ENCODE data around the gene CYLD. TPM values are rescaled to one million over a fixed set of nuclear protein-coding genes. Genes with fewer than 3 reads are reported as not detected.

Gene CYLD
- total and polyA plus RNA-seq, 10 of the 15 experiments (the other 5 are each of a cell fraction or from before 2014, with no cell fraction given), result 19.2 to 106 (median 46.1) TPM

DNA sequence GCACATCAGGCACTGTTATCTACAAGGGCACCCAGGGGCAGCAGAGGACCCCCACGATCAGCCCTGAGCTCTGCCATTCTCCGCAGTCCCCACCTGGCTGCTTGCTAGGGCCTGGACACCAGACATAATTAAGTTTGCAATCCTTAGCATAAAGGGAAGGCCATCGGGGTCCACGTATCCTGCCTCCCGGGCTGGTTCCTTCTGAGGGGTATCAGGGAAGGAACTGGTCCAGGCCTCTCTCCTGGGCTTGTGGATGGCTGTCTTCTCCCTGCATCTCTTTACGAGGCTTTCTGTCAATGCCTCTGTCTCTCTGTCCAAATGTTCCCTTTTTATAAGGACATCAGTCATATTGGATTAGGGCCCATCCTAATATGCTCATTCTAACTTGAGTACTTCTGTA, 77.8 kb downstream of the CYLD start:
- intact Hi-C loops (cut with micrococcal nuclease; ENCODE audit: unreplicated experiment), result no loop called here
- ATAC-seq, result no peak
- no peak for FAIRE-seq

GRCh38 chr16:50820225-50820624, 78.3 kb downstream of the CYLD start:
- in situ Hi-C loops (cut with MboI), result no loop called here
- ChIA-PET POLR2A (no interaction called here), CTCF (no interaction called here), RAD21 (ENCODE audit: unreplicated experiment) (no interaction called here), SMC1A (ENCODE audit: uncharacterized antibody, unreplicated experiment) (no interaction called here)
- FAIRE-seq (no peak), DNase-seq (ENCODE audit: low read depth, low spot score) (no peak), ATAC-seq (no peak)
- 30% methylated on average over 5 of the region's 5 CpGs for WGBS (ENCODE audit: insufficient coverage, insufficient replicate concordance, low lambda C conversion rate, missing lambda C conversion rate)
- H4K20me1 ChIP-seq (ENCODE audit: control insufficient read depth, insufficient read depth), result no peaks in the 10 kb centered on the region
- no peak overlapping the region for H3K27ac ChIP-seq (ENCODE audit: control insufficient read depth, insufficient read depth)
- no peaks in the 10 kb centered on the region; the same call in 2 of the 3 replicates for H3K9me3 ChIP-seq (replicated peaks; ENCODE audit: control insufficient read depth, insufficient read depth, low read length)
- no peak for TF ChIP-seq ZNF217 (IDR thresholded peaks at IDR 0.05)
- TF ChIP-seq LARP7 (IDR thresholded peaks at IDR 0.05), result no peak
- TF ChIP-seq NFYB (IDR thresholded peaks at IDR 0.05; ENCODE audit: insufficient read depth, low read depth, low read length), result no peak
- no peak for TF ChIP-seq ATF3 (IDR thresholded peaks at IDR 0.05; ENCODE audit: borderline replicate concordance, extremely low read depth, low read depth, low read length)
- TF ChIP-seq TARDBP (IDR thresholded peaks at IDR 0.05; ENCODE audit: borderline replicate concordance), result no peak
- TF ChIP-seq CBX5 (IDR thresholded peaks at IDR 0.05; ENCODE audit: low read depth), result no peak
- TF ChIP-seq, protein P1, sequence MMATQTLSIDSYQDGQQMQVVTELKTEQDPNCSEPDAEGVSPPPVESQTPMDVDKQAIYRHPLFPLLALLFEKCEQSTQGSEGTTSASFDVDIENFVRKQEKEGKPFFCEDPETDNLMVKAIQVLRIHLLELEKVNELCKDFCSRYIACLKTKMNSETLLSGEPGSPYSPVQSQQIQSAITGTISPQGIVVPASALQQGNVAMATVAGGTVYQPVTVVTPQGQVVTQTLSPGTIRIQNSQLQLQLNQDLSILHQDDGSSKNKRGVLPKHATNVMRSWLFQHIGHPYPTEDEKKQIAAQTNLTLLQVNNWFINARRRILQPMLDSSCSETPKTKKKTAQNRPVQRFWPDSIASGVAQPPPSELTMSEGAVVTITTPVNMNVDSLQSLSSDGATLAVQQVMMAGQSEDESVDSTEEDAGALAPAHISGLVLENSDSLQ (IDR thresholded peaks at IDR 0.05), result no peak
- no peak for TF ChIP-seq CREM (IDR thresholded peaks at IDR 0.05; ENCODE audit: low read depth)
- no peak for TF ChIP-seq YY1 (IDR thresholded peaks at IDR 0.05; ENCODE audit: low read depth, low read length)
- TF ChIP-seq NKRF (conservative IDR thresholded peaks at IDR 0.05), result no peak
- no peak for TF ChIP-seq MYB (IDR thresholded peaks at IDR 0.05; ENCODE audit: borderline replicate concordance, low read depth, low read length)
- no peak for TF ChIP-seq E4F1 (IDR thresholded peaks at IDR 0.05; ENCODE audit: borderline replicate concordance, partially characterized antibody)
- no peaks in the 10 kb centered on the region for H3K79me2 ChIP-seq (ENCODE audit: control insufficient read depth, insufficient read depth, low read length)
- intact Hi-C loops (cut with micrococcal nuclease; ENCODE audit: unreplicated experiment), result no loop called here
- no peak overlapping the region for H3K9ac ChIP-seq (ENCODE audit: control insufficient read depth, insufficient read depth, low read length)
- H2AFZ ChIP-seq (ENCODE audit: control insufficient read depth, low read depth, low read length), result no peak overlapping the region
- H3K4me2 ChIP-seq (ENCODE audit: control insufficient read depth, insufficient read depth), result no peak overlapping the region
- H3K4me3 ChIP-seq, result no peak overlapping the region
- BruUV-seq (replicated peaks), result no TSS peak
- H3K27me3 ChIP-seq (replicated peaks in 1 of 2; ENCODE audit: control insufficient read depth in 2 of 2, insufficient read depth in 2 of 2, low read length in 1 of 2), result peaks cover 0 to 2% of the 10 kb centered on the region in 2 experiments; a peak in 1 of 4 replicates
- no peaks in the 10 kb centered on the region for H3K36me3 ChIP-seq (ENCODE audit: control insufficient read depth in 2 of 2, insufficient read depth in 2 of 2, low read length in 1 of 2)
- no peaks in the 10 kb centered on the region for H3K4me1 ChIP-seq (ENCODE audit: control insufficient read depth, insufficient read depth, low read length)

More for the DNA sequence above, 77.8 kb downstream of the CYLD start:
- DNase-seq (ENCODE audit: low read depth, low spot score), result no peak
- ChIA-PET POLR2A (no interaction called here), RAD21 (ENCODE audit: unreplicated experiment) (no interaction called here), CTCF (no interaction called here), SMC1A (ENCODE audit: uncharacterized antibody, unreplicated experiment) (no interaction called here)
- Histone ChIP-seq H3K4me3 (no peak overlapping the region), H4K20me1 (ENCODE audit: control insufficient read depth, insufficient read depth) (no peaks in the 10 kb centered on the region), H3K4me2 (ENCODE audit: control insufficient read depth, insufficient read depth) (no peak overlapping the region), H3K36me3 (ENCODE audit: control insufficient read depth in 2 of 2, insufficient read depth in 2 of 2, low read length in 1 of 2) (no peaks in the 10 kb centered on the region), H3K9me3 (replicated peaks; ENCODE audit: control insufficient read depth, insufficient read depth, low read length) (no peaks in the 10 kb centered on the region), H3K9ac (ENCODE audit: control insufficient read depth, insufficient read depth, low read length) (no peak overlapping the region), H3K79me2 (ENCODE audit: control insufficient read depth, insufficient read depth, low read length) (no peaks in the 10 kb centered on the region), H3K27me3 (replicated peaks in 1 of 2; ENCODE audit: control insufficient read depth in 2 of 2, insufficient read depth in 2 of 2, low read length in 1 of 2) (peaks cover 0 to 2% of the 10 kb centered on the region in 2 experiments; a peak in 1 of 4 replicates), H3K27ac (ENCODE audit: control insufficient read depth, insufficient read depth) (no peak overlapping the region), H2AFZ (ENCODE audit: control insufficient read depth, low read depth, low read length) (no peak overlapping the region), H3K4me1 (ENCODE audit: control insufficient read depth, insufficient read depth, low read length) (no peaks in the 10 kb centered on the region)
- TF ChIP-seq ZNF217 (IDR thresholded peaks at IDR 0.05) (no peak), ZSCAN29 (IDR thresholded peaks at IDR 0.05) (no peak), POLR2A (IDR thresholded peaks at IDR 0.05; ENCODE audit: low read depth, low read length) (no peak)
- 29% methylated on average over 6 of the region's 6 CpGs for WGBS (ENCODE audit: insufficient coverage, insufficient replicate concordance, low lambda C conversion rate, missing lambda C conversion rate)
- in situ Hi-C loops (cut with MboI), result no loop called here
- no TSS peak for BruUV-seq (replicated peaks)
